ENCODE measurements around the gene ATP2A2.
"Not testable (repeated sequence)": the region's sequence is repeated elsewhere in the genome, so short reads cannot be mapped to it uniquely, and the experiment has no call there.

ATP2A2 gene

DNA sequence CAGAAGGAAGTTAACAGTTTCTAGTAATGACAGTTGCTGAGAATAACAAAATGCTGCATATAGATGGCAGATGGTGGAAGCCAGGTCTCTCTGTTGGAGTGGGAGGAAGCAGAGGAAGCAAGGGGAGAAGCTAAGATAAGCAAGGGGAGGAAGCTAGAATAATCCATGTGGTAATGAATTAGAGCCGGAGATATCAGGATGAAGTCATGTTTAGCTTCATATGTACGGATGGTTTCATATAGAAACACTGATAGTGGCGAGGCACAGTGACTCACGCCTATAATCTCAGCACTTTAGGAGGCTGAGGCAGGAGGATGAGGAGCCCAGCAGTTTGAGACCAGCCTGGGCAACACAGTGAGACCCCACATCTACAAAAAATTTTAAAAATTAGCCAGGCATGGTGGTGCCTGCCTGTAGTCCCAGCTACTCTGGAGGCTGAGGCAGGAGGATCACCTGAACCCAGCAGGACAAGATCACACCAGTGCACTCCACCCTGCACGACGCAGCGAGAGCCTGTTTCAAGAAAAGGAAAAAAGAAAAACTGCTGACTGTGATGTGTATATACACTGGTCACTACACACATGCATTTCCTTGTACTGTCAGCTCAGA, 73.2 kb downstream of the ATP2A2 start:
- CTCF ChIA-PET: interaction anchor here (0.8 to 5.0 kb wide), 10 partner anchors 11 to 96 kb away, joined by 3 to 22 read pairs (median 5); partner anchors contain the start of gene ARPC3
- DNase-seq (ENCODE audit: extremely low spot score): no peak
- TF ChIP-seq, protein P1, sequence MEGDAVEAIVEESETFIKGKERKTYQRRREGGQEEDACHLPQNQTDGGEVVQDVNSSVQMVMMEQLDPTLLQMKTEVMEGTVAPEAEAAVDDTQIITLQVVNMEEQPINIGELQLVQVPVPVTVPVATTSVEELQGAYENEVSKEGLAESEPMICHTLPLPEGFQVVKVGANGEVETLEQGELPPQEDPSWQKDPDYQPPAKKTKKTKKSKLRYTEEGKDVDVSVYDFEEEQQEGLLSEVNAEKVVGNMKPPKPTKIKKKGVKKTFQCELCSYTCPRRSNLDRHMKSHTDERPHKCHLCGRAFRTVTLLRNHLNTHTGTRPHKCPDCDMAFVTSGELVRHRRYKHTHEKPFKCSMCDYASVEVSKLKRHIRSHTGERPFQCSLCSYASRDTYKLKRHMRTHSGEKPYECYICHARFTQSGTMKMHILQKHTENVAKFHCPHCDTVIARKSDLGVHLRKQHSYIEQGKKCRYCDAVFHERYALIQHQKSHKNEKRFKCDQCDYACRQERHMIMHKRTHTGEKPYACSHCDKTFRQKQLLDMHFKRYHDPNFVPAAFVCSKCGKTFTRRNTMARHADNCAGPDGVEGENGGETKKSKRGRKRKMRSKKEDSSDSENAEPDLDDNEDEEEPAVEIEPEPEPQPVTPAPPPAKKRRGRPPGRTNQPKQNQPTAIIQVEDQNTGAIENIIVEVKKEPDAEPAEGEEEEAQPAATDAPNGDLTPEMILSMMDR (IDR thresholded peaks at IDR 0.05; ENCODE audit: control extremely low read depth, extremely low read depth, low read depth, missing control alignments): no peak
- POLR2A ChIA-PET: interaction anchor here (0.7 to 1.0 kb wide), 2 partner anchors 13 to 77 kb away, joined by 3 to 12 read pairs; no protein-coding TSS in a partner anchor

DNA sequence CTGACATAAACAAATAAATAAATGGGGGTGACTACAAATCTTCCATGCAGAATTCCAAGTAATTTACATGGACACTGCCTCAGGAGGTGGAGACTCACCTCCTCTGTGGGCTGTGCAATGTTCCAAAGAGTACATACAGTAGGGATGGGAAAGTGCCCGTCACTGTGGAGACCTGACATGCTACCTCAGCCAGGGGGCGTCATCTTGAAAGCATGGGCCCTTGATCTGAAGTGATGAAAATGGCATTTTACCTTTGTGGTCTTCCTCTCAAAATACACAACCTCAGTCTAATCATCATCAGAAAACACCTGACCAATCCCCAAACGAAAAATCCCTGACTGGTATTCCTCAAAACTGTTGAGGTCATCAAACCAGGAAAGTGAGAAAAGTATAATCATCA, 74.0 kb downstream of the ATP2A2 start:
- CTCF ChIA-PET: interaction anchor here (0.7 to 1.0 kb wide), 2 partner anchors 16 to 35 kb away, joined by 3 to 4 read pairs; no protein-coding TSS in a partner anchor
- POLR2A ChIA-PET: no interaction called here
- TF ChIP-seq, protein P1 (IDR thresholded peaks at IDR 0.05; ENCODE audit: control extremely low read depth, extremely low read depth, low read depth, missing control alignments): peak; percentile 50
- peak; percentile 59 for DNase-seq (ENCODE audit: extremely low spot score)

DNA sequence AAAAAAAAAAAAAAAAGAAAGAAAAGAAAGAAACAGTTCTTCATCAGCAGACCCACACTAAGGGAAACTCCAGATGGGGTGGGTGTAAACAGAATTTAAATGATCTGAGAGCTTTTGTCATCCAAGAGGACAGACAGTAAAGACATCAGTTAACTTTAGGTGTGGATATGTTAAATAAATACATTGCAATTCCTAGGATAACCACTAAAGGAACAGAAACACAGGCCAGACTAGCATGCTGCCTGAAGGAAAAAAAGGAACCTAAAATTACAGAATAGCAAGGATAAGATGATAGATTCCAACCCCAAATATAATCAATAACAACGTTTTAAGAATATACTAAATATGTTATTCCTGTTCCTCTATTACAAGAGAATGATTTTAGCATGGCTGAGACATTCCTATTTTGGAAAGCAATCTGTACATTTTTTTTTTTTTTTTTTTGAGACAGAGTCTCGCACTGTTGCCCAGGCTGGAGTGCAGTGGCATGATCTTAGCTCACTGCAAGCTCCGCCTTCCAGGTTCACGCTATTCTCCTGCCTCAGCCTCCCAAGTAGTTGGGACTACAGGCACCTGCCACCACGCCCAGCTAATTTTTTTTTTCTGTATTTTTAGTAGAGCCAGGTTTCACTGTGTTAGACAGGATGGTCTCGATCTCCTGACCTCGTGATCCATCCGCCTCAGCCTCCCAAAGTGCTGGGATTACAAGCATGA, 77.5 kb downstream of the ATP2A2 start:
- POLR2A ChIA-PET; DNase-seq (ENCODE audit: extremely low spot score): not testable (repeated sequence)
- CTCF ChIA-PET: interaction anchor here (1.1 to 3.3 kb wide), 5 partner anchors 10 to 170 kb away, joined by 3 to 14 read pairs (median 5); no protein-coding TSS in a partner anchor

DNA sequence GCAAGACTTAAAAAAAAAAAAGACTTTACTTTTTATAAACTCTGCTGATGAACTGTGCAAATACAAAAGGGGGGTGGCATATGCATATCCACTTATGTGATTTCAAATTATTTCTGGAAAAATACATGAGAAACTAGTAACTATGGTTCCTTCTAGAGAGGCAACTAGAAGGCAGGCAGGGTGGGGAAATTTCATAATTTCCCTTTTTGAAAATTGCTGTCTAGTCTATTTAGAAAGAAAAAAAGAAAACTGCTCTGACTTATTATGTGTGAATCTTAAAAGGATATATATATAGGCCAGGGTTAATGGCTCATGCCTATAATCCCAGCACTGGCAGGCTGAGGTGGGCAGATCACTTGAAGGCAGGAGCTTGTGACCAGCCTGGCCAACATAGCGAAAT, 80.2 kb downstream of the ATP2A2 start:
- ChIA-PET POLR2A (no interaction called here), CTCF (no interaction called here)
- TF ChIP-seq, protein P1 (IDR thresholded peaks at IDR 0.05; ENCODE audit: control extremely low read depth, extremely low read depth, low read depth, missing control alignments): no peak
- no peak for DNase-seq (ENCODE audit: extremely low spot score)

DNA sequence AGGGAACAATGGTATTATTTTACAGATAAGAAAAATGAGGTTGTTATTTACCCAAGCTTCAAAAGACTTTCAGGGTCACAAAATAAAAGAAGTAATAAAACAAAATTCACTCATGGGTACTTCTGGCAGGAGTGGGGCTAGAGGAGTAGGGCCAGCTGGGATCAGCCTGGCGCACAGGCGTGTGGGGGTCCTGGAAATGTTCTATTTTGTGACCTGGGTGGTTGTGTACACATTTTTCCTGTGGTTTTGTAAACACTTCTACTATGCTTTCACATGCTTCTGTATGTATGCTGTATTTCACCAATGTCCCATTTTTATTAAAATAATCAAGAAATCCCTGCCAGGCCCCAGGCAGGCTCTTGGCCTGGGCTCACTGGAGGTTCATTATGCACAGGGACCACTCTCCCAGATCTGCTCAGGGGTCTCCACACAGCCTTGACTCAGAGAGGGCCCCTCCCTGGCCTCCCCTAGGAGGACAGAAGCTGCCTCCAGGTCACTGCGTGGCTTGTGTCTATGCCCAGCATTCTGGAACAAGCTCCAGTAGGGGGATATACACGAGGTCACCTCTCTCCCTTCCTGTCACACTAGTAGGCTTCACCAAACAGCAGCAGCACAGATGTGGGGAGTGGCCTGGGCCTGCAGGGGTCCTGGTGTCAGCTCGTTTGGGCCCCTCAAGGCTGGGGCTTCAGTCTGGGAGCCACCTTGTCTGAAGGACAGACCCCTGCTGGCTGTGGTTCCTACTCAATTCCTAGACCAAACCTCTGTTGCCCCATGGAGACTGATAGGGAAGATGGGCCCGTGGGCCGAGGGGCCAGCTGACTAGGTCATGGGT, 84.7 kb downstream of the ATP2A2 start:
- ChIA-PET CTCF (interaction anchor here (1.0 to 3.0 kb wide), 4 partner anchors 11 to 84 kb away, joined by 3 to 10 read pairs (median 6); partner anchors contain the start of gene ARPC3), POLR2A (no interaction called here)
- no peak for DNase-seq (ENCODE audit: extremely low spot score)
- TF ChIP-seq, protein P1 (IDR thresholded peaks at IDR 0.05; ENCODE audit: control extremely low read depth, extremely low read depth, low read depth, missing control alignments): no peak

DNA sequence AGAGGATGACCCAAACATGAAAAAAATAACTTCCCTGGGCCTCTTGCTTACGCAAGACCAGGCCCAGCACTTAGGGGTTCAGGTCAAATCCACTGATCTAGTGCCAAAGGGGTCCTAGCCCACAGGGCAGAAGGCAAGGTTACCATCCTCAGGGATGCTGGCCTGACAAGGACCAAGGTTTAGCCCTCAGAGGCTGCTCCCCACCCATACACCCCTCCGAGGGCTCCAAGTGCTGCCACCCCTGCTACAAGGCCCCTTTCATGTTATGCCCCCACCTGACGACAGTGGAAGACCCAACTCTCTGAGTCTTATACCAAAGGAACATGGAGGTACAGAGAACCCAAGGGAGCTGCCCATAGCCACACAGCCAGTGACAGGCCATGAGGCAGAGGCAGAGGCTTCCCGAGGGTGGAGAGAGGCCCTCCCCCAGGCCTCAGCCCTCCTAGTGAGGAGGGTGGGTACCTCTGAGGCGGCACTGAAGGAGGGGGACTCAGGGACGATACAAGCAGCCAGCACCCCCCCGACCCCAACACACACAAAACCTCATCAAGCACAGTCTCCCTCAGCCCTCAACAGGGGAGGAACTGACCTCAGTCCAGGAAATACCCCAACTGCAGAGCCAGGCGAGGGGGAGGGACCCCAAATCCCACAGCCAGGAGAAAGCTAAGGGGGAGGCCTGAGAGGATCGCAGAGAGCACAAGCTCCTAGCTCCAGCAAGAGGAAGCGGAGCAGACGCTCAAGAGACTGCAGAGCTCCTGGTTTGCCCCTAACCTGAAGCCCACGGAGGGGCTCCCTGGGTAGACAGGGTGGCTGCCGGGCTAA, 85.5 kb downstream of the ATP2A2 start:
- DNase-seq (ENCODE audit: extremely low spot score): no peak
- POLR2A ChIA-PET: interaction anchor here (0.9 kb wide), 1 partner anchor 12 kb away, joined by 3 read pairs; no protein-coding TSS in a partner anchor
- CTCF ChIA-PET: interaction anchor here (0.7 to 3.0 kb wide), 5 partner anchors 10 to 273 kb away, joined by 3 to 10 read pairs (median 5); no protein-coding TSS in a partner anchor
- TF ChIP-seq, protein P1 (IDR thresholded peaks at IDR 0.05; ENCODE audit: control extremely low read depth, extremely low read depth, low read depth, missing control alignments): no peak
